Measurements from ENCODE around the gene POU2F1.
"Not testable (repeated sequence)": the region's sequence is repeated elsewhere in the genome, so short reads cannot be mapped to it uniquely, and the experiment has no call there.

The POU2F1 gene

GRCh38 chr1:167231873-167232450 lies 11.3 kb downstream of the POU2F1 start:
- no peak for DNase-seq (ENCODE audit: low read depth)

DNA sequence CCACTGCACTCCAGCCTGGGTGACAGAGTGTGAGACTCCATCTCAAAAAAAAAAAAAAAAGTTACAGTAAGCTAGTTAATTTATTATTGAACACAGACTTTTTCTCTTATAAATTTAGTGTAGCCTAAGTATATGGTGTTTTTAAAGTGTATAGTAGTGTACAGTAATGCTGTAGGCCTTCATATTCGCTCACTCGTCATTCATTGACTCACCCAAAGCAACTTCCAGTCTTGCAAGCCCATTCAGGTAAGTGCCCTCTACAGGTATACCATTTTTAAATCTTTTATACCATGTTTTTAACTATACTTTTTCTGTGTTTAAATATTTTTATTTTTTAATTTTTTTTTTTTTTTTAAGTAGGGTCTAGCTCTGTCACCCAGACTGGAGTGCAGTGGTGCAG lies 12.1 kb downstream of the POU2F1 start:
- DNase-seq (ENCODE audit: low read depth), result no peak

DNA sequence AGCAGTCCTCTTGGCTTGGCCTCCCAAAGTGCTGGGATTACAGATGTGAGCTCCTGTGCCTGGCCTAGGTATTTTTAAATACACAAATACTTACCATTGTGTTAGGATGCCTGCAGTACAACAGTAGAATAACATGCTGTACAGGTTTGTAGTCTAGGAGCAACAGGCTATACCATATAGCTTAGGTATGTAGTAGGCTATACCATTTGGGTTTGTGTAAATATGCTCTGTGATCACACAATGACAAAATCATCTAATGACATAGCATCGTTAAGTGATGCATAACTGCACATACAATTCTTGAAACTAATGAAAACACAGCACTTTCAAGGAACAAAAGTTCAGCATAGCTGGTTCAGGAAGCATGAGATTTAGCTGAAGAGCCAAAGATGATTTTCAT lies 12.7 kb downstream of the POU2F1 start:
- no peak for DNase-seq (ENCODE audit: low read depth)

GRCh38 chr1:167237000-167237399 lies 16.3 kb downstream of the POU2F1 start:
- no peak for DNase-seq (ENCODE audit: low read depth)

DNA sequence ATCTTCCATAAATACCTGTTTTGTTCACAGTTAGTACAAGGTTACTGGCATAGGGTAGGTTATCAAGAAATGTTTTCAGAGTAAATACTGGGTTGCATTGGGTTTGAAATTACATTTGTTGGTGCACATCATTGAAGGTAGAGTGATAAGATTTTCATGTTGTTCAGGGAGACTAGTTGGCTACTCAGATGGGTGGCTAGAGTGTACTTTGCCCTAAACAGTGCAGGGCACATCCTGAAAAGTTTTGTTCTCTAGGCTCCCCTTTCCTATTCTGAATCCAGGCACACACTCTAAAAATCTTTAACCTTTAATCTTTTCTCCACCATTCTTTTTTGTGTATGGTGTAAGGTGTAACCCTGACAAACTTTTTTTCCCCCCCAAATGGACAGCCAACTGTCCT lies 18.0 kb downstream of the POU2F1 start:
- DNase-seq (ENCODE audit: low read depth), result no peak

GRCh38 chr1:167239257-167239656 lies 18.6 kb downstream of the POU2F1 start:
- DNase-seq (ENCODE audit: low read depth), result no peak

- no peak for DNase-seq (ENCODE audit: low read depth)
Measured at GRCh38 chr1:167244244-167244643, 23.6 kb downstream of the POU2F1 start.

GRCh38 chr1:167245168-167245567 lies 24.5 kb downstream of the POU2F1 start:
- not testable (repeated sequence) for DNase-seq (ENCODE audit: low read depth)

DNA sequence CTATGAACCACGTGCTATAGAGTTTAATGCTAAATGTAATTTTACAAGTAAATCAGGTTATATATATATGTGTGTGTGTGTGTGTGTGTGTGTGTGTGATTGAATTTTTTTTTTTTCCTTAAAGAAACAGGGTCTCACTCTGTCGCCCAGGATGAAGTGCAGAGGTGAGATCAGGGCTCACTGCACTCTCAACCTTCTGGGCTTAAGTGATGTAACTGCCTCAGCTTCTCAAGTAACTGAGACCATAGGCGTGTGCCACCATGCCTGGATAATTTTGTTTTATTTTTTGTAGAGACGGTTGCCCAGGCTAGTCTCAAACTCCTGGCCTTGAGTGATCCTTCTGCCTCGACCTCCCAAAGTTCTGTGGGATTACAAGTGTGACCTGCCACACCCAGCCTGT lies 26.3 kb downstream of the POU2F1 start:
- DNase-seq (ENCODE audit: low read depth), result no peak

GRCh38 chr1:167247754-167248153 lies 27.1 kb downstream of the POU2F1 start:
- DNase-seq (ENCODE audit: low read depth), result no peak

DNA sequence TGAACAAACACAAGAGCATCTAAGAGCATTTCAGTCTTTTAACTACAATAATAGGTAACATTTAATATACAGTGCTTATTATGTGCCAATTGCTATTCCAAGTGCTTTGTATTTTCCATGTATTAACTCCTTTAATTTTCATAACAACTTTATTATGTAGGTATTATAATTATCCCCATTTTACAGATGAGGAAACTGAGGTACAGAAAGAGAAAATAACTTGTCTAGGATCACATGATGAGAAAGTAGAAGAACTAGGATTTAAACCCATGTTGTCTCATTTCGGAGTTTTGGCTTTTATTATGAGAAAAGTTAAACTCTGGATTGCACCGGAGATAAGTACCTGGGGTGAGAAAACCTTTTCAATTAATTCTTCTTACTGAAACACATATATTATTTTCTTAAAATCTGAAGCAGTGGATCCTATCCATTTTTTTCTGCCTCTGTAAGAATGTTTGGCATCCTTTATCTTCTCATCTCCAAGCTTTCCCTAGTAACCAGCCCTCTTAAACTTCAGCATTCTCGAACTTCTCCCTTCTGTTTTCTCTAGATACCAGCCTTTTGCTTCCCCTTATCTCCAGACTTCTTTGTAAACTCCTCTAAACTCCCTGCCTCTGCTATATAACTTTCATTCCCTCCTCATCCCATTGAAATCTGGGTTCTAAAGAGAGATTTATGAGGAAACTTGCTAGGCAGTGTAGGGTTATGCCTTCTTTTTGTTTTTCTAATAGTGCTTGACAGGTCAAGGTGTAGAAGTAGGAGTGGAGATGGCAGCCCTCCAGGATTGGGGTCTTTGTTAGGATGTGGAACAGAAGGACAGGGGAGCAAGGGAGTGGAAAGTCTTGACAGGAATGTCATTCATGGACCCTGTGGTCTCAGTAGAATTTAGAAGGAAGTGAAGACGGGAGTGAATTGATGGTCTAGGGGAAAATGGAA lies 28.3 kb downstream of the POU2F1 start:
- no peak for DNase-seq (ENCODE audit: low read depth)

DNA sequence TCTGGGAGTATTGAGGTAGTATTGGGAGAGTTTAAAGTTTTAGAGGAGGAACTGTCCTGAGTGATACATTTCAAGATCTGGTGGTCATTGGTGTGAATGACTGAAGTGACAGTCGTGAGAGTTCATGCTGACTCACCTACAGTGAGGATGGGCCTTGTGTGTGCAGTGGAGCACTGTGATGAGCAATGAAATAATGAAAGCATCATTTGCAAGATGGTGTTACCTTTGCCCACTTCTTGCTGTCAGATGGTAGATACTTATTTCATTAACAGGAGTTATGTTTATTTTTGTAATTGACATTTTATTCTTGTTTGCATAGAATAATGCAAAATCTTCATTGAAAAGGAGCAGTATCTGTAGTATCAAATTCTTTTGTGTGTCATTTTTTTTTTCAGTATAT lies 29.0 kb downstream of the POU2F1 start:
- DNase-seq (ENCODE audit: low read depth), result no peak

DNA sequence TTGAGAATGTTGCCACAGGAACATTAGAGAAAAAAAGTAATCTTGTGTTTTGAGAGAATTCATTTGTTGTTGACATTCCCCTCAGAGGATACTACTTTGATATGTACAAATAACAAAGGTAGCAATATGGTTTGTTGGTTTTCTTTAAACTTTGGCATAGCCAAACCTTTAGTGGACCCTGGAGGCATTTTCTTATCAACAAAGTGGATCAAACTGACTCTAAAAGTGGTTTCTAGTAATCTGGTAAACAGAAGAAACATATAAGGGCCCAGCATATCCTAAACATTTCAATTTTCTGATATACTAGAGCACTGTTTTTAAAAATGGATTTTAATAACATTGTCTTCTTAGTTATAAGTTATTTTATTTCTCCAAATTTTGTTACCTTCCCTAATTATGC lies 29.8 kb downstream of the POU2F1 start:
- no peak for DNase-seq (ENCODE audit: low read depth)

- DNase-seq (ENCODE audit: low read depth), result no peak
Measured at GRCh38 chr1:167251472-167251871, 30.8 kb downstream of the POU2F1 start.

DNA sequence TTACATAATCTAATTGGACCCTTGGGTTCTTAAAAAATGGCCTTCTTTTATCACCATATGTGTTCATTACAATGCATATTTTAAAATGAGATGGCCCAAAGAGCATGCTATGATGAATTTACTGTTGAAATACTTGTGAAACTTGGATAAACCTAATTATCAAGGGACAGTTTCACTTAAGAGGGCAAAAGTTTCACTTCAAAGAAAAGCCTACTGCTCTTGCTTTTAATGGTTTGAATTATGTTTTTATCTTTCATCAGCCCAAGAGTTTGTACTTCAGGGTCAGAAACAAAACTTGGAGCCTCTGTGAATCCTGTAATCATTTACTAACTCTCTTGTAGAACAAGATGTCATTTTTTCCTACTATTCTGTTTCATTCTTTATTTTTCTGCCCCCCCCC lies 32.3 kb downstream of the POU2F1 start:
- DNase-seq (ENCODE audit: low read depth), result no peak

- no peak for DNase-seq (ENCODE audit: low read depth)
Measured at GRCh38 chr1:167258858-167259257, 38.2 kb downstream of the POU2F1 start.

DNA sequence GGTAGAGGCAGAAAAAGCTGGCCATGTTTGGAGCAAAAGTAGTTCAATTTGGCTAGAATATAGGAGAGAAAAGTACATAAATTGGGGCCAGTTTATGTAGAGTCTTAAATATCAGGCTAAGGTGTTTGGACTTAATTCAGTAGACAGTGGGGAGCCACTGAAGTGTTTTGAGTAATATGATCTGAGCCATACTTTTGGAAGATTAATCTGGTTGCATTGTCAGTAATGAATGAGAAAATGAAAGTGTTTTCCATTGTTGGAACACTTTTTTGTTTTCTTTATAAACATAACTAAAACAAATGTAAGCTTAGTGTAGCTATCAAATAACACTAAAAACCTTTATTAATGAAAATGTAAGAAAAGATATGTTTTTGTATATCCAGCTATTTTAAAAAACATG lies 42.1 kb downstream of the POU2F1 start:
- no peak for DNase-seq (ENCODE audit: low read depth)

GRCh38 chr1:167263344-167263743 lies 42.7 kb downstream of the POU2F1 start:
- DNase-seq (ENCODE audit: low read depth), result no peak

GRCh38 chr1:167263819-167264464 lies 43.3 kb downstream of the POU2F1 start:
- DNase-seq (ENCODE audit: low read depth), result no peak

GRCh38 chr1:167266965-167267364 lies 46.3 kb downstream of the POU2F1 start:
- DNase-seq (ENCODE audit: low read depth), result no peak

DNA sequence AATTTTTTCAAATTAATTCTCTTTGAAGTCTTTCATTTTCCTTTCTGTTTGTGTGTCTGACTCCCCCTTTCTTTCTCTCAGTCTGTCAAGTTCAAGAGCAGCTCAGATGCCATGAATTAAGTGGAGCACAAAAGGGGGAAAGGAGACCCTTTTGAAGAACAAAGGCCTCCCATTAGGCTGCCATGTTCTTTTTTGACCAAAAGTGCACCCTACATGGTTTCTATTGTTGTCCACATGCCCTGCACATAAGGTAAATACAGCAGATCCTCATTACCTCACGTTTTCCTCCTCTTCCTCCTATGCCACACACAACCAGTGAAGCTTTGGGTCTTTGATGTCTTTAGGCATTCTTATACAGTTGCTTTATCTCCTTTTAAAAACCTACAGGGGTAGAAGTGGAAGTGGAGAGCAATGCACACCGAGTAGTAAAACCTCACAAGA lies 47.7 kb downstream of the POU2F1 start:
- no peak for DNase-seq (ENCODE audit: low read depth)

GRCh38 chr1:167270349-167271092 lies 49.8 kb downstream of the POU2F1 start:
- DNase-seq (ENCODE audit: low read depth), result no peak

All from amniotic epithelial cell (primary cell).